GM12878 (cell line): ENCODE results near the gene GTPBP6.

Experiments
- CTCF ChIP-seq, 3 experiments: IDR thresholded peaks in 2 of 3; conservative IDR thresholded peaks in 1 of 3; 2 replicates each; pipeline ENCODE4 v1.5.1; 2011; ENCODE audit warnings: low read depth in 3 of 3, low read length in 3 of 3, mild to moderate bottlenecking in 3 of 3, control low read depth in 2 of 3, moderate library complexity in 2 of 3, inconsistent platforms in 1 of 3, mixed read lengths in 1 of 3; ENCODE audit not compliant: control insufficient read depth in 2 of 3, insufficient read depth in 1 of 3; ENCODE audit errors: extremely low read depth in 1 of 3
- EED ChIP-seq: sonication (generic); IDR thresholded peaks from 2 replicates; pipeline ENCODE4 v1.6.1; 2016; ENCODE audit warnings: antibody characterized with exemption, low read depth
- KAT2A ChIP-seq: conservative IDR thresholded peaks from 2 replicates; pipeline ENCODE4 v1.6.1; 2011; ENCODE audit warnings: low read depth, low read length; ENCODE audit not compliant: control insufficient read depth
- MTA3 ChIP-seq: IDR thresholded peaks from 2 replicates; pipeline ENCODE4 v1.6.1; 2012; ENCODE audit warnings: low read length, inconsistent platforms, borderline replicate concordance
- NBN ChIP-seq: fragments of 450-650 bp; IDR thresholded peaks from 2 replicates; pipeline ENCODE4 v1.6.1; 2016
- NFXL1 ChIP-seq: fragments of 450-650 bp; IDR thresholded peaks from 2 replicates; pipeline ENCODE4 v1.6.1; 2017; ENCODE audit warnings: antibody characterized with exemption, mild to moderate bottlenecking, borderline replicate concordance
- POLR2A ChIP-seq: IDR thresholded peaks from 2 replicates; pipeline ENCODE4 v1.6.1; 2011; ENCODE audit warnings: low read depth, mild to moderate bottlenecking, low read length
- RCOR1 ChIP-seq: conservative IDR thresholded peaks from 2 replicates; pipeline ENCODE4 v1.6.1; 2012; ENCODE audit warnings: low read depth, low read length, improper control_type of control experiment
- SMC3 ChIP-seq: IDR thresholded peaks from 2 replicates; pipeline ENCODE4 v1.6.1; 2011; ENCODE audit warnings: low read length, improper control_type of control experiment, borderline replicate concordance
- TARDBP ChIP-seq: IDR thresholded peaks from 2 replicates; pipeline ENCODE4 v1.6.1; 2016; ENCODE audit warnings: borderline replicate concordance
- TBL1XR1 ChIP-seq: IDR thresholded peaks from 2 replicates; pipeline ENCODE4 v1.6.1; 2012; ENCODE audit warnings: low read depth, low read length, improper control_type of control experiment
- USF2 ChIP-seq: IDR thresholded peaks from 2 replicates; pipeline ENCODE4 v1.6.1; 2011; ENCODE audit warnings: low read depth, low read length, improper control_type of control experiment, borderline replicate concordance
- YY1 ChIP-seq: IDR thresholded peaks from 2 replicates; pipeline ENCODE4 v1.6.1; 2011; ENCODE audit warnings: low read depth, mild to moderate bottlenecking, low read length

- TF ChIP-seq NFXL1 (no peak), SMC3 (no peak), RCOR1 (no peak), YY1 (no peak), CTCF (IDR thresholded peaks at IDR 0.05 in 2 of 3, conservative IDR thresholded peaks at IDR 0.05 in 1 of 3; ENCODE audit: control insufficient read depth in 2 of 3, extremely low read depth in 1 of 3, insufficient read depth in 1 of 3, low read depth in 3 of 3, low read length in 3 of 3) (no peak), NBN (no peak), EED (no peak), USF2 (no peak), TARDBP (no peak), KAT2A (no peak), POLR2A (no peak), MTA3 (no peak), TBL1XR1 (no peak)
Observed at GRCh38 chrX:363621-364375, 45.2 kb upstream of the GTPBP6 start.
